Heart left ventricle (tissue), 13 donors: ENCODE data around the gene ETF1.

Source experiments
- CTCF ChIP-seq, 12 donors: fragments of 200-600 bp; sonication (generic) in 4 of 12; IDR thresholded peaks; one replicate each; pipeline versions ENCODE4 v1.5.0 to v1.8.0; 2018 to 2022; ENCODE audit warnings: antibody characterized with exemption in 12 of 12, mild to moderate bottlenecking in 5 of 12
- POLR2A ChIP-seq, 2 donors: fragments of 450-650 bp; IDR thresholded peaks; one replicate each; pipeline ENCODE4 v1.6.1; 2017; ENCODE audit warnings: antibody characterized with exemption in 2 of 2, mild to moderate bottlenecking in 2 of 2, moderate library complexity in 2 of 2
- donor health status: ischemic (EF 13 %, LVEDD 7.1; RV severe dilation, severe dysfunction).
- donor health status: DM: no; HTN: yes; CAD: no.
- donor health status: DM: no; HTN: no; CAD: no.
- donor health status: ischemic (EF 25% LVEDD 6.9; RV normal size, moderate dysfunction).
- donor health status: ischemic (EF 25% LVEDD 5.7; RV mildly dilated, moderate dysfunction).
- donor health status: ischemic (EF 35%, LVEDD 5.7; RV mildly dilated, moderate dysfunction).
- donor health status: nonischemic (EF 11% LVEDD 7.7; RV severe dilation, severe dysfunction).
- donor health status: DM: yes; HTN: yes; CAD: no.
- donor health status: PGD.
- donor health status: ischemic (EF 29% LVEDD 5.4; RV normal size, mild dysfunction).
- donor health status: nonischemic (EF 23%, LVEDD 6.1; RV moderate dilation, normal function).

- TF ChIP-seq CTCF (IDR thresholded peaks at IDR 0.05) (no peak), POLR2A (IDR thresholded peaks at IDR 0.05) (no peak)
Measured at GRCh38 chr5:138523406-138523805, 19.6 kb downstream of the ETF1 start.
